COR-L47 (cell line): Measurements from ENCODE around the gene ZCCHC7.
A peak's percentile ranks its signal among the peaks of the same experiment; 100 is the strongest.

Experiments used
- DNase-seq: peaks from one replicate; lab custom pipeline; 2025; lab: John Stamatoyannopoulos, UW

ZCCHC7 gene

DNA sequence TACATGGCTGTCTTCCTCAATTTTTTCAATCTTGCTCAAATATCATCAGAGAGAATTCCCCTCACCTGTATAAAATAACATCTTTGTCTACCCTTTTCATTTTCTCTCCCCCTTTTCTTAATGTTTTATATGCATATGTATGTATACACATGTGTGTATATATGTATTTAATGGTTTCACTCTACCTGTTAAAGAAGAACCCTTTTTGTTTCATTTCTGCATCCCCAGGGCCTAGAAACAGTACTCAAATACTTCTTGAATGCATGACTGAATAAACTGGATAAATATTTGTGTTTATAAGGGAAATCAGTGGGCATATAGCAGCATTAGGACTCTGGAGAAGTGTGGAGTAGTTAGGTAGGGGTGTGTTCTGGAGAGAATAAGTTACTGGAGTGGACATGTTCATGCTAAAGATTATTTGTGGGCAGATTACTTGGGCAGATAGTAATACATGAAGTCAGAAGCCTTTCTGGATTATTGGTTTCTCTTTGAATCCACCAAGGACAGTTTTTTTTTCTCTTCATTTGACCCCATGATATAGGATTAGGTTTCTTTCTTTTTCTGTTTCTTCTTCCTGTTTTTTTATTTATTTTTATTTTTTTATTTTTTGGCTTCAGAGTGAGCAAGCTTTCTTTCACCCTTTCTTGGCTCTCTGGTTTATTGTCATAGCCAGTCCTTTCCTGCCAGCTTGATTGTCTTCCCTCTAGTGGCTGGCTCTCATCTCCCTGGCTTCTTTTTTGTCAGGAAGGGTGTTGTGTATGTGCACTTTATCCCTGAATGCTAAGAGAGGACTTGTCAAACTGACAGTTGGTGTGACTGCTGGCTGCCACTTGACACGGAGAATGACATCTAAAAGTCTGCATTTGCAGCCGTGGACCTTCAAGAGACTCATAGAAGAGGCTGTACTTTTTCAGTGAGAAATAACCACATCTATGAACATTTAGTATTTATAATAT lies 89.3 kb downstream of the ZCCHC7 start:
- no peak for DNase-seq

DNA sequence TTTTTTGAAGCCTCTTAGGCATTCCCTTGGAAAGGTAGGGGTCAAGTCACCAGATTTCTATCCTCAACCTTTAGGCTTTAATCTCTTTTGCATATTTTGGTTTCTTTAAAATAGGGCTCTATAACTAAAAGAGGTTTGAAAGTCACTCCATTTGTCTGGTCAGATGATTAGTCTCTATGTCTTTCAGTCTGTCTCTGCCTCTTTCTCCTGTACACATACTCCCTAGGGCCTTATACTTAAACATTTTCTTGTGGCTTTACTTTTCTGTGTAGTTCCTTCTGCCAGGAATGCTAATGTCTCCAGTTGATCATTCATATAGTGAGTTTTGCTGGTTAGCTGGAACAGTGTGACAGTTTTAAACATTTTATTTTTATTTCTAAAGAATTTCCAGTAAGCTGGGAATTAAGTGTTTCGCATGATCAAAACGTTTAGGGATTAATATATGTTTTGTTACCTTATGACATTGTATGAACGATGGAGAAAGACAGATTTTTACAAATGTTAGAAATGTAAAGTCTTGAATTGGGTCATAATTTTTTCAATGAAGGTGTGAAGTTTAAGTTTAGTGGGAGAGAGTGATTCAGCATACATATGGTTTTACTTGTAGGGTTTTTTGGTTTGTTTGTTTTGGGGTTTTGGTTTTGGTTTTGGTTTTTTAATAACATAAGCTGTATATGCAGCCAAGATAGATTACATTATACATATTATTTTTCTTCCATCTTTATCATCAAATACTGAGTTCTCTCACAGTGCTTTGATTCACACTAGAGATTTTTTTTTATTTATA lies 90.6 kb downstream of the ZCCHC7 start:
- no peak for DNase-seq

DNA sequence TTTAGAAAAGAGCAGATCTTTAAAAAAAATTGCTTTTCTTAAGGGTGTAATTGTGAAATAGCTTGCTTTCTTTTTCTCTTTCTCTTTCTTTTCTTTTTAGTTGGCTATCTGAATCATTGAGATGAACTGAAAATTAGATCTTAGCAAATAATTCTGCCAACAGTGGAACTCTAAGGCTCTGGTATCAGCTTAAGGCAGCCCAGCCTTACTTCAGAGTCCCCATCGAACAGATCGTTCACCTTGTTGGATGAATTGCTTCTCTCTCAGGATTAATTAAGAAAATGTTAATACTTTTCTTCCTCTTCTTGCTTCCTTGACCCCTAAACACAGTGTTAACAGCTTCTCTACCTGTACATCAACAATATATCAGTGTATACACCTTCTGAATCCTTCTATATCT lies 92.1 kb downstream of the ZCCHC7 start:
- DNase-seq, result no peak

GRCh38 chr9:37215381-37215780 lies 95.0 kb downstream of the ZCCHC7 start:
- DNase-seq, result no peak

DNA sequence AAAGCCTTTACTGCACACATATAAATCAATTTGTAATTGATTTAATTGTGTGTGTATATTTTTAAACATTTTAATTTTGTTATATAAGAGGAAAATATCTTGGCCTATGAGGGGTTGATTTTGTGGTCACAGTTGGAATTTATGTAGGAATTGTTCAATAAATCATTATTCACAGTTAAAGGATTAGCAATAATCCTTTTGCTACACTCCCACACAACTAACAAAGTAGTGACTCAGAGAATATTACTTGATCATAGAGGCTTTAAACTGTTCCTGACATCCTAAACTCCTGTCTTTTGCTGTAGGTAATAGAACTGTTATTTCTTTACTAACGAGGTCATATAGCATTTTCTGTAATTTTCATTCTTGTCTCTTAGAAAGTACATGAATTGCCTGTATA lies 95.5 kb downstream of the ZCCHC7 start:
- DNase-seq, result no peak

DNA sequence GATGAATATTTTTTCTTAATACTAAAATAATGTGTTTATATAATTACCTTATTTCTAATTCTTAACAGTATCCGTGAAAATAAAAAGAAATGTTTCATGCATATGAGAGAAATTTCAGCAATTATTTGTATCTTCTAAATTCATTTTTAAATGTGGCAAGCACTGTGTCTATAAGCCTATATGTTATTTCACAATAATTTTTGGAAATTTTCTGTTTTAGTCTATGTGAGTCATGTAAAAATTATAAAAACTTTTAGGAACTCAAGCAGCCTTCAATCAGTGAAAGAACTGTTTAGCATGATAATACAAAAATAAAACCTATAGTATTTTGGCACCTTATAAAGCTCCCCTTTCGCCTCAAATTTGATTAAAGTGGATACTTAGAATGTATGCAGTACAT lies 96.8 kb downstream of the ZCCHC7 start:
- no peak for DNase-seq

DNA sequence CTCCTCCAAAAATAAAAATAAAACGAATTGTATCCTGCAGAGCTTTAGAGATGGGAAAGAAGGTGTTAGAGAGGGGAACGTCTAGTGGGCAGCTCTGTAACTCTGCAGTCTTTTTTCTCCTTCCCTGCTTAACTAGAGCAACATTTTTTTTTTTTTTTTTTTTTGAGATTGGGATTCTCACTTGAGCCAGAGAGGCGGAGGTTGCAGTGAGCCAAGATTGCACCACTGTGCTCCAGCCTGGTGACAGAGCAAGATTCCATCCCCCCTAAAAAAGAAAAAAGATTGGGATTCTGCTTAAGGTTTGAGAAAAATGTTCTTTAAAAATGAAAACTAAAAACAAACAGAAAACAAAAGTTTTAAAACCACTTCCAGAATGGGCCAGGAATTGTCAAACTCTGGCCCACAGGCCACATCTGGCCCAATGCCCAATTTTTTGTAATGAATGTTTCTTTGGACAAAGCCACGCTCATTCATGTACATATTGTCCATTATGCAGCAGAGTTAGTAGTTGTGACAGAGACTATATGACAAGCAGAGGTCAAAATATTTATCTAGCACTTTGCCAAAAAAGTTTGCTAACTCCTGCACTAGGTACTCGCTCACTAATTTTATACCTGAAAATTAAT lies 98.5 kb downstream of the ZCCHC7 start:
- DNase-seq, result no peak

GRCh38 chr9:37220971-37221370 lies 100.6 kb downstream of the ZCCHC7 start:
- DNase-seq, result no peak

DNA sequence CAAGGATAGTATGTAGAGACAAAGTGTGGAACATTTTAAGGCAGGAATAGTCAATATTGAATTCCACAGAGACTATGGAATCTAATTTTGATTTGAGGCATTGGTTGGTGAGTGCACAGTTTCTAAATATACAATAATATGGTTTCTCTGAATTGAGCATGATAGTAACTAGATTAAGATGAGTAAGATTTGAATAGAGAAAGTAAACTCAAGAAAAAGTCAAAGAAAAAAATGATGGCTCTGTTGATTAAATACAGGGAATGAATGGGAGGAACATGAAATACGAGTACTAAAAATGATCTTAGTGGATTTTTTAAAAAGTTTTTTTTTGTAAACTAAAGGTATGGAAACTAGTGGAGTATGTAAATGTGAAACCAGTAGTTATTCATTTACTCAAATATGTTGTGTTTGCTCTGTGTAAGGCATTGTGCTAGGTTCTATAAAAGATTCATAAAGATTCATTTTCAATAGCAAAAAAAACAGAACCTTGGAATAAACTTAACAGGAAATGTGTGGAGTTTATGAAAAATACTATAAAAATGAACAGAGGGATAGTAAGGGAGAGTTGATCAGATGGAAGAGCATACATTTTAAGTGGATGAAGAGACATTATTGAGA lies 101.2 kb downstream of the ZCCHC7 start:
- DNase-seq, result no peak

GRCh38 chr9:37229455-37229854 lies 109.1 kb downstream of the ZCCHC7 start:
- DNase-seq, result no peak

- DNase-seq, result peak; percentile 0
Observed at GRCh38 chr9:37229882-37230482, 109.6 kb downstream of the ZCCHC7 start.

- no peak for DNase-seq
Observed at GRCh38 chr9:37236822-37237221, 116.4 kb downstream of the ZCCHC7 start.

DNA sequence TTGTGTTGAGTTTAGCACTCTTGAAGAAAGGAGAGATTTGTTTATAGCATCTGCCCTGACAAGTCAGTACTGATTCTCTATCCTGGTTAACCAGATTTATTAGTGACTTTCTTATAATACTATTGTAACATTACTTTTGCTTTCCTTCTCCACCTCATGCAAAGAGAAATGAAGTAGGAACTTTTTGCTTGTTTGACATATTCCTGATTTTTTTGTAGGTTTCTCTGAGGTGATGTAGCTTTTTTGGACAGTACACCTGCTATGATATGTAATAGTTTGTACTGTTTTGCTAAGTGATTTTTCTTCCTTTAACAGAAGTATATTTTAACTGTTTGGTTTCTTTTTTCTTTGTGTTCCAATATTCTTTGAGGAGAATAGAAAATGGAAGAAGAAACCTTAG lies 117.7 kb downstream of the ZCCHC7 start:
- no peak for DNase-seq

DNA sequence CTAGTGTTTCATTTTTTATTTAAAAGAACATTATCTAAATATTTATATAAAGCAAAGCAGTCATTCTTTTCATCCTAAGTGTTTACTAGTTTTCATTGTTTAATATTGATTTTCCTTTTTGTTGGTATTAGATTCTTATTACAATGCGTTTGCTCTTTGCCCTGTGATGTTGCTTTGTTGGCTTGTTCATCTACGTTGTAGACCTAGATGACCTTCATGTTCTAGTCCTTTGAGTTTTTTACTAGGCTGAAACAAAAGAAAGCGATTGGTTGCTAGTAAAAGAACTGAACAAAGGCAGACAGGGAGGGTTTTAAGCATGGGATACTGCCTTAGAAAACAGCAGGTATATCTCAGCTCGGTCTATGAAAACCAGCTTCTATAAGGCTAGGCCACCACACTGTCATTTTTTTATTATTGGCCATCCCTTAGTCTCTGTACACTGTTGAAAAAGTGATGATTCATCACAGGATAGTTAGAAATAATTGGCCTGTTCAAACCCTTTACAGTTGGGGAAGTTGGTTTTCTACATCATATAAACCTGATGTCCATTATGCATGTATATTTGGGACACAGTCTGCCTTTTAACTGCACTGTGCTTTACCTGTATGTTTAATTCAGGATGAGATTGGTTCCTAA lies 119.0 kb downstream of the ZCCHC7 start:
- peak; percentile 13 for DNase-seq

- no peak for DNase-seq
Observed at GRCh38 chr9:37239921-37240320, 119.5 kb downstream of the ZCCHC7 start.

DNA sequence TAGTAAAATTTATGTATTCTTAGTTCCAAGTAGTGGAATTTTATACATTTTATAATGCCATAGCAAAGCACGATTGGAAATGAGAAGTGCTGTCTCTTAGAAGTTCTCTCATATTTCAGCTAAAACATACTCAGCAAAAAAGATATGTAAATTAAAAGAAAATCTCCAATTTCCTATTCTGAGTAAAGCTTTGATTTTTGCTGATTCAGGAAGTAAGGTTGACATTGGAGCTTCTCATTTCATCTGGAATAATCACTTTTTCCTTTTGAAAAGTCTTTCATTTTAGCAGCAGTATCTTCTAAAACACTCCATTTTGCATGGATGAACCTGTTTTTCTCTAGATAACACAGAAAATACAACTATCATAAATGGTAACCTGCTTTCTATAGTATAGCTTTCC lies 121.0 kb downstream of the ZCCHC7 start:
- no peak for DNase-seq

DNA sequence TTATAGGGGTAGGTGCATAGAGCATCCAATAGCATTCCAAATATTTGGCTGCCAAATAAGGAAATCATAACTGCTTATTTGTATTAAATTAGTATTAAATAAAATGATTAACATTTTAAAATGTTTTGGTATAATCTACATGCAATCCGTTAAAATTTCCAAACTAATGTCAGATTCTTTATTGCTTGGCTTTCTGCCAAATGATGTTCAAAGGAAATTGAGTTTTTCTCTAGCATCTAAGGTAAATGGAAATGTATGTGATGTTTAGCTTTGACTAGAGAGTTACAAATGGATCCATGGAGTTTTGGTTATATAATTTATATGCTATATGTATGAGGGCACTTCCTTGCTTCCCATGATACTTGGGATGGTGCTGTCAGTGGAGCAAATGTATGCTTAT lies 121.7 kb downstream of the ZCCHC7 start:
- DNase-seq, result no peak

DNA sequence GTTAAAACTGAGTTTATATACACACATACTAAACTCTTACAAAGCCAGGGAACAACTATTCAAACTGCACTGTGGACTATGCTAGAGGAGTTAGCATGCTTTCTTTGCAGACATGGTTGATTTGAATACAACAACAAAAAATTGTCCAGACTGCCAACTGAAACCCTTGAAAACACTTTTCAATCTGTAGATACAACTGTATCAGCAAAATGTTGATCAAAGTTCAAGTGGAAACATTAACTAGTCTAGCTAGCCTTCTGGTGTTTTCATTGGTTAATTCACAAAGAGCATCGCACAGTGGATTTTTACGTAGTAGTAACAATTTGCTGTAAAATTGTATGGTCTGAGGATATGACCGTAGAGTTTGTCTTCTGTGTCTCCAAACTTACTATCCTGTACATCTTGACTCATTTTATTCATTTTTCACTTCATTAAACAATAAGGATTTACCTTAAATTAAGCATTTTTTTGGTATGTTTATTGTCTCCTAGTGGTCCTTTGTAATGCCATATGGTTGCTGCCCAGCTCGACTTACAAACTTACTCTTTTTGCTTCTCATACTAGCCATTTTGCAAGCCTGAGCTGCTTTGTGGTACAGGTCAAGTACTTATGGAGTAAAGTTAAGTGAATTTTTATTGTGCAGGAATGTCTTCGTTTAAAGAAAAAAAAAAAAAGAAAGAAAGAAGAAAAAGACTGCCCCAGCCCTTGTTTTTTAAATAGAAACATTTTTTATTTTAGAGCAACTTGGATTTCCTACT lies 123.4 kb downstream of the ZCCHC7 start:
- DNase-seq, result no peak

DNA sequence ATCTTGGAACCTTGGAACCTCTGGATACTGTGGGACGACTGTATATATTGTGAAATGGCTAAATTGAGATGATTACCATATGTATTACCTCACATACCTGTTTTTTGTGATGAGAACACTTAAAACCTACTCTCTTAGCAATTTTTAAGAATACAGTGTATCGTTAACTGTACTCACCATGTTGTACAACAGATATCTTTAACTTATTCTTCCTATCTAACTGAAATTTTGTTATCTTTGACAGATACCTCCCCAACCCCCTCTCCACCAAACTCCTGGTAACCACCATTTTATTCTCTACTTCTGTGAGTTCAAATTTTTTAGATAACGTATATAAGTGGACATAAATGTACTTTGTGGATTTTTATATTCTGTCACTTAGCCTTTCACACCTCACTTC lies 126.5 kb downstream of the ZCCHC7 start:
- DNase-seq, result no peak

- DNase-seq, result no peak
Observed at GRCh38 chr9:37248651-37249163, 128.3 kb downstream of the ZCCHC7 start.
